H1 (cell line): Measurements from ENCODE around the gene TOMM5. TPM values are rescaled to one million over a fixed set of nuclear protein-coding genes. Genes with fewer than 3 reads are reported as not detected.

ENCODE experiments used
- CHD1 ChIP-seq: IDR thresholded peaks from 2 replicates; pipeline ENCODE4 v1.6.1; 2012; ENCODE audit warnings: low read depth, low read length, improper control_type of control experiment
- CREB1 ChIP-seq: IDR thresholded peaks from 2 replicates; pipeline ENCODE4 v1.6.1; 2012; ENCODE audit warnings: inconsistent platforms
- HDAC2 ChIP-seq, 2 experiments: fragments of 300-600 bp in 1 of 2; sonication (generic) in 1 of 2; IDR thresholded peaks; 2 replicates each; pipeline ENCODE4 v1.6.1; 2011 to 2012; ENCODE audit warnings: low read depth in 2 of 2, low read length in 2 of 2, mild to moderate bottlenecking in 2 of 2, moderate library complexity in 2 of 2, borderline replicate concordance in 1 of 2, inconsistent platforms in 1 of 2
- MAX ChIP-seq: IDR thresholded peaks from 2 replicates; pipeline ENCODE4 v1.6.1; 2012; ENCODE audit warnings: inconsistent platforms
- RAD21 ChIP-seq, 2 experiments: IDR thresholded peaks in 1 of 2; conservative IDR thresholded peaks in 1 of 2; 2 replicates each; pipeline ENCODE4 v1.6.1; 2011; ENCODE audit warnings: low read depth in 2 of 2, low read length in 2 of 2, improper control_type of control experiment in 1 of 2, inconsistent platforms in 1 of 2, mild to moderate bottlenecking in 1 of 2, moderate library complexity in 1 of 2
- RBBP5 ChIP-seq: IDR thresholded peaks from 2 replicates; pipeline ENCODE4 v1.7.1; 2012; ENCODE audit warnings: low read depth, mild to moderate bottlenecking, inconsistent platforms, low read length, moderate library complexity, borderline replicate concordance
- SP1 ChIP-seq: IDR thresholded peaks from 2 replicates; pipeline ENCODE4 v1.6.1; 2011; ENCODE audit warnings: low read depth, low read length
- TBP ChIP-seq: IDR thresholded peaks from 2 replicates; pipeline ENCODE4 v1.6.1; 2011; ENCODE audit warnings: low read depth, low read length, improper control_type of control experiment
- polyA plus RNA-seq, 7 experiments: library from polyadenylated mRNA; depleted of rRNA in 3 of 7; stranded (reverse) in 5 of 7; unstranded in 2 of 7; fragments of >200 nt in 5 of 7; fragments of 200-250 nt in 2 of 7; gene quantifications; 1 replicate in 5 of 7; 2 replicates in 1 of 7; 4 replicates in 1 of 7; pipeline versions ENCODE4 v1.2.1 to v1.2.3, GENCODE V29; 2011 to 2013; ENCODE audit warnings: missing spikeins in 2 of 7, mixed read lengths in 2 of 7
- total RNA-seq: library from RNA; stranded (reverse); fragmentation: NEBNext Ultra II Directional; extraction: Animal tissue kit (Norgen Biotek cat#: 25700); gene quantifications from 2 replicates; pipeline ENCODE4 v1.2.1, GENCODE V29; 2021

Gene TOMM5
- total and polyA plus RNA-seq, 2 of the 8 experiments (the other 6 are each of a cell fraction or from before 2014, with no cell fraction given) = 171 to 174 TPM

- TF ChIP-seq CHD1 = no peak
- TF ChIP-seq RBBP5 = no peak
- TF ChIP-seq RAD21 (IDR thresholded peaks at IDR 0.05 in 1 of 2, conservative IDR thresholded peaks at IDR 0.05 in 1 of 2; ENCODE audit: low read depth in 2 of 2, low read length in 2 of 2) = no peak
- TF ChIP-seq HDAC2 (IDR thresholded peaks at IDR 0.05; ENCODE audit: borderline replicate concordance in 1 of 2, low read depth in 2 of 2, low read length in 2 of 2) = no peak
- TF ChIP-seq SP1 = no peak
- no peak for TF ChIP-seq MAX
- TF ChIP-seq TBP = no peak
- TF ChIP-seq CREB1 = no peak
These were observed 49.9 kb downstream of the TOMM5 start (continued) for GRCh38 chr9:37542488-37542887.
